ENCODE results near the gene TECR.

The TECR gene

DNA sequence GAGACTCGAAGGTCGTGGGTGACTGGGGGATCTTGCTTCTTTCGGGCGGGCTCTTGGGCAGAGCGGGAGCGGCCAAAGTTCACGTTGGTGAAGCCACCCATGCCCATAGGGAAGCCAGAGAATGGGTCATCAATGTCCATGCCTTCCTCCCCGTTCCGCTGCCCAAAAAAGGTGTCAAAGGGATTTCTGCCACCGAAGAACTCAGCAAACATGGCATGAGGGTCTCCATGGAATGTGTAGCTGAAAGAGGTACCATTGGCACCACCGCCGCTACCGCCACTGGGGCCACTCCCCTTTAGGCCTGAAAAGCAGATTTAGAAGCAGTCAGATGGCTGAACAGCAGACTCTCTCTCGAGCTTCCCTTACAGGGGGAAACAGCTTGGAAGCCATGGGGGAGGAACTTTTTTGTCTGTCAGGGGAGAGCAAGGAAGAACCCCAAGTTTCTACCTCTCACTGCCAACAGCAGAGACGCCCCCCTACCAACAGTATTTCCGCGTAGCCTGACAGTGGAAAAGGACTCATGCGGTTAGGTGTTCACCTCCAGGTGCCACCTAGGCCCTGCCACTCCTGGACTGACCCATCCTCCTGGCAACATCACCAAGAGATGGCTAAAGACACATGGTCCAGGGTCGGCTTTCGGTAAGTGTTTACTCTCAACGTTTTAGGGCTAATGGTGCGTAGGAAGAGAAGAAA, 12.5 kb upstream of the TECR start:
- TF ChIP-seq, protein P1, sequence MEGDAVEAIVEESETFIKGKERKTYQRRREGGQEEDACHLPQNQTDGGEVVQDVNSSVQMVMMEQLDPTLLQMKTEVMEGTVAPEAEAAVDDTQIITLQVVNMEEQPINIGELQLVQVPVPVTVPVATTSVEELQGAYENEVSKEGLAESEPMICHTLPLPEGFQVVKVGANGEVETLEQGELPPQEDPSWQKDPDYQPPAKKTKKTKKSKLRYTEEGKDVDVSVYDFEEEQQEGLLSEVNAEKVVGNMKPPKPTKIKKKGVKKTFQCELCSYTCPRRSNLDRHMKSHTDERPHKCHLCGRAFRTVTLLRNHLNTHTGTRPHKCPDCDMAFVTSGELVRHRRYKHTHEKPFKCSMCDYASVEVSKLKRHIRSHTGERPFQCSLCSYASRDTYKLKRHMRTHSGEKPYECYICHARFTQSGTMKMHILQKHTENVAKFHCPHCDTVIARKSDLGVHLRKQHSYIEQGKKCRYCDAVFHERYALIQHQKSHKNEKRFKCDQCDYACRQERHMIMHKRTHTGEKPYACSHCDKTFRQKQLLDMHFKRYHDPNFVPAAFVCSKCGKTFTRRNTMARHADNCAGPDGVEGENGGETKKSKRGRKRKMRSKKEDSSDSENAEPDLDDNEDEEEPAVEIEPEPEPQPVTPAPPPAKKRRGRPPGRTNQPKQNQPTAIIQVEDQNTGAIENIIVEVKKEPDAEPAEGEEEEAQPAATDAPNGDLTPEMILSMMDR (IDR thresholded peaks at IDR 0.05; ENCODE audit: control insufficient read depth, extremely low read depth, insufficient read depth) = no peak
- H3K4me3 ChIP-seq (ENCODE audit: low read depth, low read length) = peak overlapping the region; percentile 89
- DNase-seq (ENCODE audit: low read depth) = no peak

DNA sequence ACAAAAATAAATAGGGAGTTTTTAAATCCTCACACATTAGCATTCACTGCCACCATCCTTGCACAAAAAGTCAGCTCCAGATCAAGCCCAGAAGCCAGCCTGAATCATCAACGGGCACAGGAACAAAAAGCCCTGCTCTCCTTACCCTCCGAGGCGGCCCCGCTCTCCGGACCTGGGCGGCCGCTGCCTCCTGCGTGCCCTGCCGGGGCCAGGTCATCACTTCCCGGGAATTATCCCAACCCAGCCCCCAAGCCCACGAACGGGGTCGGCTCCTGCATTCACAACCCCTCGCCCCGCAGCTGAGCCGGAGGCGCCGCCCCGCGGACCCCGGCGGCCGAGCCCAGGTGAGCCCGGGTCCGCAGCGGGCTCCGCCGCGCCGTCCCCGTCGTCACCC, 12.0 kb upstream of the TECR start:
- no peak for DNase-seq (ENCODE audit: low read depth)
- peak overlapping the region; percentile 89 for H3K4me3 ChIP-seq (ENCODE audit: low read depth, low read length)
- TF ChIP-seq, protein P1 (IDR thresholded peaks at IDR 0.05; ENCODE audit: control insufficient read depth, extremely low read depth, insufficient read depth) = no peak

DNA sequence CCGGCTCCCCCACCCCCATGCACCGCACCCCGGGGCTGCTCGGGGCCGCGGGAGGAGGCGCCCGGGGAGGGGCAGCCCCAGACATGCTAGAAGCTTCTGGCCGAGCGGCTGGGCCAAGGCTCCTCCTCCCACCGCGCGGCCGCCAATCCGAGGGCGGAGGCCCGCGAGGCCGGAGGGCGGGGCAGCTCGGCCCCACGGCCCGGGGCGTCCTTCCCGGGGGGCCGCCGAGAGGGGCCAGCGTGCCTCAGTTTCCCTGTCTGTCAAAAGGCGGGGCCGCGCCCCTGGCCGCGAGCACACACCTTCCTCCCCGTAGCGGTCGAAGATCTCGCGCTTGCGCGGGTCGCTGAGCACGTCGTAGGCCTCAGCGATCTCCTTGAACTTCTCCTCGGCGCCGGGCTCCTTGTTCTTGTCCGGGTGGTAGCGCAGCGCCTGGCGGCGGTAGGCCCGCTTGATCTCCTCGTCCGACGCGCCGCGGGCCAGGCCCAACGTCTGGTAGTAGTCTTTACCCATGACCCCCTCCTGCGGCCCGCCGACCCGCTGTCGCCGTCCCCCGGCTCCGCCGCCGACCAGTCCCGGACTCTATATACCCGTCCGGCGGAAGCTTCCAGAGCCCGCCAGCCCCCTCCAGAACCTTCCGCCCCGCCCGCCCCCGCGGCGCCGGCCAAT, 11.4 kb upstream of the TECR start, which contains the start of gene DNAJB1:
Gene DNAJB1, minus strand, starts transcription at position 558 of the 666 bp plus-strand sequence. Its CDS starts 48 bp downstream, at position 510.
- DNase-seq (ENCODE audit: low read depth) = no peak
- H3K4me3 ChIP-seq (ENCODE audit: low read depth, low read length) = peak within 1 kb of the TSS; percentile 89

DNA sequence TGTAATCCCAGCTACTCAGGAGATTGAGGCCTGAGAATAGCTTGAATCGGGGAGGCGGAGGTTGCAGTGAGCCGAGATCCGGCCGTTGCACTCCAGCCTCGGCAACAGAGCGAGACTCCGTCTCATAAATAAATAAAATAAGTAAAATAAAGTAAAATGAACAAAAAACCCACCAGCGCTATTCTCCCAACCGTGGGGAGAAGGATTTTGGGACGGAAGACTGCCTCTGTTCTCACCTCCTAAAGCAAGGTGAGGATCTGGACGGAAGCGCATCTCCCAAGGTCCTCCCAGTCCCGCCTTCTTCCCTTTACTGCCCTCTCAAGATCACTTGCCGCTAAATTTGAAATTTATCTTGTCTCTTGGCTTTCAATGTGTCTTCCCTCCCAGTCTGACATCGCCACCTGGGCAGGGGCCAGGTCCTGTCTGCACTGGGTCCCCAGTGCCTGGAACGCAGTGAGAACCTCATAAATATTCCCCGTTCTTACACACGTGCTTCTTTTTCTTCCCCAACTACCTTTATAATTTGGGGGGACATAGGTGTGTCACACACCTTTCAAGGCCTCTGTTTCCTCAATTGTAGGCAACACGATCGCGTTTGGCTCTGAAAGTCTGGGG, 10.0 kb upstream of the TECR start:
- TF ChIP-seq, protein P1 (IDR thresholded peaks at IDR 0.05; ENCODE audit: control insufficient read depth, extremely low read depth, insufficient read depth) = no peak
- no peak for DNase-seq (ENCODE audit: low read depth)
- no peak overlapping the region for H3K4me3 ChIP-seq (ENCODE audit: low read depth, low read length)

More for the DNA sequence above, 11.4 kb upstream of the TECR start, which contains the start of gene DNAJB1:
- TF ChIP-seq, protein P1 (IDR thresholded peaks at IDR 0.05; ENCODE audit: control insufficient read depth, extremely low read depth, insufficient read depth) = no peak

DNA sequence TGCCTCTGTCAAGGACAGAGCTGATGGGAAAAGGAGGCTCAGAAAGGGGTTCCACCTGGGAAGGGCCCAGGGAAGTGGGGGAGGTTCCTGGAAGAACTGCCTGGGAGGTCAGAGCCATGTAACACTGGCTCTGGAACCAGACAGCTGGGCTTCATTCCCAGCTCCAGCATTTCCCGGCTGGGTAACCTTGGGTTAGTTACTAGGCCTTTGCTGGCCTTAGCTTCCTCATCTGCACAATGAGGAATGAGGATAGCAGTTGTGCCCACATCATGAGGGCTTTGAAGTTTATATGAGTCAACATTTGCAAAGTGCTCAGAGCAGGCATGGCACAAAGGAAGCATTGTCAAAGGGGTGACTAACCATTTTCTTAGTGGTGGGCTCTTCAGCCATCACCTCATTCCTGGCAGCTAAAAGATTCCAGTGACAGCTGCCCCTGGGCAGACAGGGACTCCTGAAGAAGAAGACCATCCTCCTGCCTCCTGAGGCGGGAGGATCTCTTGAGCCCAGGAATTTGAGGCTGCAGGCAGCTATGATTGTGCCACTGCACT, 9.5 kb upstream of the TECR start:
- TF ChIP-seq, protein P1 (IDR thresholded peaks at IDR 0.05; ENCODE audit: control insufficient read depth, extremely low read depth, insufficient read depth) = no peak
- H3K4me3 ChIP-seq (ENCODE audit: low read depth, low read length) = no peak overlapping the region
- DNase-seq (ENCODE audit: low read depth) = no peak

DNA sequence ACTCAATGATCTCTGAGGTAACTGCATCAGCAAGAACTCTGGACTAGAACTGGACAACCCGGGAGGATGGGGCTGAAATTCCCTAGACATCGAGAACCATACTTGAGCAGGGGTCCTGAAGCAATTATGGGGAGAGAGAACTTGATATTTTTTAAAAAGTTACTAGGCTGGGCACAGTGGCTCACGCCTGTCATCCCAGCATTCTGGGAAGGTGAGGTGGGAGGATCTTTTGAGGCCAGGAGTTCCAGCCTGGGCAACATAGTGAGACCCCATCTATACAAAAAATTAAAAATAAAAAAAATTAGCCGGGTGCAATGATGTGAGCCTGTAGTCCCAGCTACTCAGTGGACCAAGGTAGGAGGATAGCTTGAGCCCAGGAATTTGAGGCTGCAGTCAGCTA, 8.9 kb upstream of the TECR start:
- TF ChIP-seq, protein P1 (IDR thresholded peaks at IDR 0.05; ENCODE audit: control insufficient read depth, extremely low read depth, insufficient read depth) = no peak
- no peak overlapping the region for H3K4me3 ChIP-seq (ENCODE audit: low read depth, low read length)
- no peak for DNase-seq (ENCODE audit: low read depth)

Measured in LNCaP clone FGC (cell line).